Measurements from ENCODE around the gene TMEM200B.

- TF ChIP-seq EZH2 (IDR thresholded peaks at IDR 0.05; ENCODE audit: borderline replicate concordance, control insufficient read depth, low read depth, low read length): no peak
- no peak for TF ChIP-seq CREB1 (IDR thresholded peaks at IDR 0.05; ENCODE audit: low read depth)
- no peak for TF ChIP-seq ZZZ3 (IDR thresholded peaks at IDR 0.05; ENCODE audit: control insufficient read depth, insufficient read length, low read depth)
Measured at GRCh38 chr1:29162476-29163138, 38.9 kb upstream of the TMEM200B start.
